ENCODE data around the gene TSPAN15.
A peak's percentile ranks its signal among the peaks of the same experiment; 100 is the strongest.
"Not testable (repeated sequence)": the region's sequence is repeated elsewhere in the genome, so short reads cannot be mapped to it uniquely, and the experiment has no call there.

TSPAN15 gene

GRCh38 chr10:69503001-69503895 lies 52.0 kb downstream of the TSPAN15 start:
- DNase-seq (ENCODE audit: low spot score): peak; percentile 5

- DNase-seq (ENCODE audit: low spot score): no peak
Observed at GRCh38 chr10:69503896-69504265, 52.6 kb downstream of the TSPAN15 start.

GRCh38 chr10:69504576-69505250 lies 53.4 kb downstream of the TSPAN15 start:
- peak; percentile 4 for DNase-seq (ENCODE audit: low spot score)

GRCh38 chr10:69505636-69506318 lies 54.5 kb downstream of the TSPAN15 start:
- no peak for DNase-seq (ENCODE audit: low spot score)

GRCh38 chr10:69506487-69506833 lies 55.2 kb downstream of the TSPAN15 start:
- DNase-seq (ENCODE audit: low spot score): peak; percentile 2

GRCh38 chr10:69506834-69507713 lies 55.8 kb downstream of the TSPAN15 start:
- DNase-seq (ENCODE audit: low spot score): peak; percentile 27

GRCh38 chr10:69508738-69509340 lies 57.6 kb downstream of the TSPAN15 start:
- DNase-seq (ENCODE audit: low spot score): no peak

- no peak for DNase-seq (ENCODE audit: low spot score)
Observed at GRCh38 chr10:69512901-69513300, 61.6 kb downstream of the TSPAN15 start.

GRCh38 chr10:69513617-69514016 lies 62.4 kb downstream of the TSPAN15 start:
- DNase-seq (ENCODE audit: low spot score): no peak

GRCh38 chr10:69515699-69516259 lies 64.5 kb downstream of the TSPAN15 start:
- DNase-seq (ENCODE audit: low spot score): peak; percentile 88

GRCh38 chr10:69516316-69516715 lies 65.1 kb downstream of the TSPAN15 start:
- DNase-seq (ENCODE audit: low spot score): peak; percentile 89

GRCh38 chr10:69516796-69517195 lies 65.5 kb downstream of the TSPAN15 start:
- DNase-seq (ENCODE audit: low spot score): no peak

GRCh38 chr10:69517271-69517848 lies 66.1 kb downstream of the TSPAN15 start:
- no peak for DNase-seq (ENCODE audit: low spot score)

GRCh38 chr10:69527961-69528360 lies 76.7 kb downstream of the TSPAN15 start:
- no peak for DNase-seq (ENCODE audit: low spot score)

- no peak for DNase-seq (ENCODE audit: low spot score)
Observed at GRCh38 chr10:69533658-69534057, 82.4 kb downstream of the TSPAN15 start.

GRCh38 chr10:69536521-69536920 lies 85.3 kb downstream of the TSPAN15 start:
- DNase-seq (ENCODE audit: low spot score): not testable (repeated sequence)

- DNase-seq (ENCODE audit: low spot score): no peak
Observed at GRCh38 chr10:69537449-69537848, 86.2 kb downstream of the TSPAN15 start.

- no peak for DNase-seq (ENCODE audit: low spot score)
Observed at GRCh38 chr10:69538461-69538860, 87.2 kb downstream of the TSPAN15 start.

- no peak for DNase-seq (ENCODE audit: low spot score)
Observed at GRCh38 chr10:69541463-69541862, 90.2 kb downstream of the TSPAN15 start.

GRCh38 chr10:69549959-69550358 lies 98.7 kb downstream of the TSPAN15 start:
- no peak for DNase-seq (ENCODE audit: low spot score)

GRCh38 chr10:69552268-69552667 lies 101.0 kb downstream of the TSPAN15 start:
- DNase-seq (ENCODE audit: low spot score): no peak
